Measurements from ENCODE around the gene CASP8.
A peak's percentile ranks its signal among the peaks of the same experiment; 100 is the strongest.

DNA sequence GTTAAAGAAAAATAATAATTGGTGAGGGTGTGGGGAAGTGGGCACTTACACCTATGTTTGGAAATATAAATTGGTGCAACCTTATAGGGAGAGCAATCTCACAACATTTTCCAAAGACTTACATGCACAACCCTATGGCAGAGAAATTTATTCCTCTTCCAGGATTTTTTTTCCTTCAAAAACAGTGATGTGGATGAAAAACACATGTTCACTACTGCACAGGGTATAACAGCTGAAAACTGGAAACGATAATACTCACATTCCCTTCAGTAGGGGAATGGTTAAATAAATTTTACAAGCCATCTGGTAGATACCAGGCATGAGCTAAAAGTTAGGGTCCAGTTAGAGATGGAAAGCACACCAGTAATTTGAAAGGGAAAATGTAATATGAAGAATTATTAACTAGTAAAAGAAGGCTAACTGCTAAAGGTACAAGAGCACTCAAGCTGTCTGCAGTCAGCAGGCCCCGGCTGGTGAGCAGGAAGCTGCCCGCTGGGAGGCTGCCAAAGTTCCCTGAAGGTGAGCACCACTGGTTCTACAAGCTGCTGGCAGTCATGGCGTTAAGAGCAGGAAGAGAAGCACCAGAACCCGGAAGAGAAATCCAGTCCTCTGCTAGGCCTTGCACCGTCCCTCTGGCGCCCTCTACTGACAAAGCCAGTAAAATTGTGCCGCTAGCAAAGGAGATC lies 28.4 kb upstream of the CASP8 start:
- TF ChIP-seq, protein P1, sequence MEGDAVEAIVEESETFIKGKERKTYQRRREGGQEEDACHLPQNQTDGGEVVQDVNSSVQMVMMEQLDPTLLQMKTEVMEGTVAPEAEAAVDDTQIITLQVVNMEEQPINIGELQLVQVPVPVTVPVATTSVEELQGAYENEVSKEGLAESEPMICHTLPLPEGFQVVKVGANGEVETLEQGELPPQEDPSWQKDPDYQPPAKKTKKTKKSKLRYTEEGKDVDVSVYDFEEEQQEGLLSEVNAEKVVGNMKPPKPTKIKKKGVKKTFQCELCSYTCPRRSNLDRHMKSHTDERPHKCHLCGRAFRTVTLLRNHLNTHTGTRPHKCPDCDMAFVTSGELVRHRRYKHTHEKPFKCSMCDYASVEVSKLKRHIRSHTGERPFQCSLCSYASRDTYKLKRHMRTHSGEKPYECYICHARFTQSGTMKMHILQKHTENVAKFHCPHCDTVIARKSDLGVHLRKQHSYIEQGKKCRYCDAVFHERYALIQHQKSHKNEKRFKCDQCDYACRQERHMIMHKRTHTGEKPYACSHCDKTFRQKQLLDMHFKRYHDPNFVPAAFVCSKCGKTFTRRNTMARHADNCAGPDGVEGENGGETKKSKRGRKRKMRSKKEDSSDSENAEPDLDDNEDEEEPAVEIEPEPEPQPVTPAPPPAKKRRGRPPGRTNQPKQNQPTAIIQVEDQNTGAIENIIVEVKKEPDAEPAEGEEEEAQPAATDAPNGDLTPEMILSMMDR (IDR thresholded peaks at IDR 0.05; ENCODE audit: borderline replicate concordance, extremely low read depth, low read length, poor library complexity, severe bottlenecking) = peak; percentile 98
- no peak for TF ChIP-seq EZH2 (IDR thresholded peaks at IDR 0.05; ENCODE audit: borderline replicate concordance, low read depth, low read length, severe bottlenecking)

Data from DND-41 (cell line).